ENCODE measurements around the gene ZNF132.

DNA sequence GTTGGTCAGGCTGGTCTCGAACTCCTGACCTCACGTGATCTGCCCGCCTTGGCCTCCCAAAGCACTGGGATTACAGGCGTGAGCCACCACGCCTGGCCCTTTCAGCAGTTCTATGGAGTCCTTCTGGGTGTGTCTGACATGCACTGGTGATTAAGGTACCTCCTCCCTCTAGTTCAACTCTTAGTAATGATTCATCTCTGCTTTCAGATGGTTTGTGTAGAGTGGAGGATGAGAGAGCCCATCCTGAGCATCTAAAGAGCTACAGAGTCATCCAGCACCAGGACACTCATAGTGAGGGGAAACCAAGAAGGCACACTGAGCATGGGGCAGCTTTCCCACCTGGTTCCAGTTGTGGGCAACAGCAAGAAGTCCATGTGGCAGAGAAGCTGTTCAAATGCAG, 23.3 kb downstream of the ZNF132 start:
- TF ChIP-seq, protein P1, sequence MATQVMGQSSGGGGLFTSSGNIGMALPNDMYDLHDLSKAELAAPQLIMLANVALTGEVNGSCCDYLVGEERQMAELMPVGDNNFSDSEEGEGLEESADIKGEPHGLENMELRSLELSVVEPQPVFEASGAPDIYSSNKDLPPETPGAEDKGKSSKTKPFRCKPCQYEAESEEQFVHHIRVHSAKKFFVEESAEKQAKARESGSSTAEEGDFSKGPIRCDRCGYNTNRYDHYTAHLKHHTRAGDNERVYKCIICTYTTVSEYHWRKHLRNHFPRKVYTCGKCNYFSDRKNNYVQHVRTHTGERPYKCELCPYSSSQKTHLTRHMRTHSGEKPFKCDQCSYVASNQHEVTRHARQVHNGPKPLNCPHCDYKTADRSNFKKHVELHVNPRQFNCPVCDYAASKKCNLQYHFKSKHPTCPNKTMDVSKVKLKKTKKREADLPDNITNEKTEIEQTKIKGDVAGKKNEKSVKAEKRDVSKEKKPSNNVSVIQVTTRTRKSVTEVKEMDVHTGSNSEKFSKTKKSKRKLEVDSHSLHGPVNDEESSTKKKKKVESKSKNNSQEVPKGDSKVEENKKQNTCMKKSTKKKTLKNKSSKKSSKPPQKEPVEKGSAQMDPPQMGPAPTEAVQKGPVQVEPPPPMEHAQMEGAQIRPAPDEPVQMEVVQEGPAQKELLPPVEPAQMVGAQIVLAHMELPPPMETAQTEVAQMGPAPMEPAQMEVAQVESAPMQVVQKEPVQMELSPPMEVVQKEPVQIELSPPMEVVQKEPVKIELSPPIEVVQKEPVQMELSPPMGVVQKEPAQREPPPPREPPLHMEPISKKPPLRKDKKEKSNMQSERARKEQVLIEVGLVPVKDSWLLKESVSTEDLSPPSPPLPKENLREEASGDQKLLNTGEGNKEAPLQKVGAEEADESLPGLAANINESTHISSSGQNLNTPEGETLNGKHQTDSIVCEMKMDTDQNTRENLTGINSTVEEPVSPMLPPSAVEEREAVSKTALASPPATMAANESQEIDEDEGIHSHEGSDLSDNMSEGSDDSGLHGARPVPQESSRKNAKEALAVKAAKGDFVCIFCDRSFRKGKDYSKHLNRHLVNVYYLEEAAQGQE (IDR thresholded peaks at IDR 0.05; ENCODE audit: insufficient read depth in 1 of 2, low read depth in 2 of 2, low read length in 2 of 2), result no peak
- TF ChIP-seq POLR2AphosphoS5 (IDR thresholded peaks at IDR 0.05; ENCODE audit: low read depth, low read length) (no peak), TAF1 (IDR thresholded peaks at IDR 0.05; ENCODE audit: borderline replicate concordance, insufficient read depth, low read length) (no peak)

Measured in PFSK-1 (cell line).